Endometrial microvascular endothelial cells (primary cell): ENCODE data around the gene LYPLAL1. TPM values are rescaled to one million over a fixed set of nuclear protein-coding genes. Genes with fewer than 3 reads are reported as not detected.
"Not testable (repeated sequence)": the region's sequence is repeated elsewhere in the genome, so short reads cannot be mapped to it uniquely, and the experiment has no call there.

Experiments
- in situ Hi-C: cut with HindIII; loops from 2 replicates; pipeline ENCODE4 v1.10.0; 2017; ENCODE audit warnings: low sequenced_read_pairs, low pct_unique_long_range_greater_than_20kb; ENCODE audit errors: inconsistent ontology term
- total RNA-seq: library from RNA; depleted of rRNA; stranded (reverse); fragments of >200 nt; gene quantifications from one replicate; pipeline ENCODE4 v1.2.3, GENCODE V29; 2015; ENCODE audit errors: inconsistent ontology term

Gene LYPLAL1
- total RNA-seq, 1 donor from 2014 or later, result 19.9 TPM

DNA sequence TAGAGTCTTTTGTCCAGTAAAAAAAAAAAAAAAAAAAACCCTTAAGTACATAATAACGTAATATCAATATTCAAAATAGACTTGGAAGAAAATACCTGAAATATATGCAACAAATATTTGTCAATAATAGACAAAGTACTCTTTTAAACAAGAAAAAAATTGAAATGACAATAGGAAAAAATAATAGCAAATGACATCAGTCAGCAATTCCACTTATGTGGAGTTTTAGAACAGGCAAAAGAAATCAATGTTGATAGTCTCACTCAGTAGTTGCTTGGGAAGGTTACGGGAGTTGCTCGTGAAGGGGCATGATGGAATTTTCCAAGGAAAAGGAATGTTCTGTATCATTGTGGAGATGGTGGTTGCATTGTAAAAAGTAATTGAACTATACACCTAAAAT is 16.9 kb downstream of the LYPLAL1 start:
- in situ Hi-C loops, result no loop called here

DNA sequence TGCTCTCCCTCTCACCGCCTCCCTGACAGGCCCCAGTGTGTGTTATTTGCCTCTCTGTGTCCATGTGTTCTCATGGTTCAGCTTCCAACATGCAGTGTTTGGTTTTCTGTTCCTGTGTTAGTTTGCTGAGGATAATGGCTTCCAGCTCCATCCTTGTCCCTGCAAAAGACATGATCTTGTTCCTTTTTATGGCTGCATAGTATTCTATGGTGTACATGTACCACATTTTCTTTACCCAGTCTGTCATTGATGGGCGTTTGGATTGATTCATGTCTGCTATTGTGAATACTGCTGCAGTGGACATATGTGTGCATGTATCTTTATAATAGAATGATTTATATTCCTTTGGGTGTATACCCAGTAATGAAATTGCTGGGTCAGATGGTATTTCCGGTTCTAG is 22.2 kb downstream of the LYPLAL1 start:
- in situ Hi-C loops, result not testable (repeated sequence)

DNA sequence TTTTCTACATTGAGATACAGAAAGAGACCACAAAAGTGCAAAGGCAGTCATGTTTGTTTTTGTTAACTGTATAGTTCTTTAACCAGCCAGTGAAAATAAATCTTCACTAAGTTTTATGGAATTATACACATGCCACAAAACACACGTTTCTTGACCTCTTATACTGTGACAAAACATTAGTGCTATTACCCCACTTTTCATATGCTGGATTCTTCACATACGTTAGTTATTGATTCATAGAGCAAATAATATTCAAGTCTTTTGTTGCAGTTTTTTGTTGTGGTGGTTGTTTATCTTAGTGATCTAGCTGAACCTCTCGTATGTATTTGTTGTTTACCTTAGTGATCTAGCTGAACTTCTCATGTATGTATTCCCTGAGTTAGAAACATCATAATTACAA is 28.0 kb downstream of the LYPLAL1 start:
- in situ Hi-C loops, result no loop called here

DNA sequence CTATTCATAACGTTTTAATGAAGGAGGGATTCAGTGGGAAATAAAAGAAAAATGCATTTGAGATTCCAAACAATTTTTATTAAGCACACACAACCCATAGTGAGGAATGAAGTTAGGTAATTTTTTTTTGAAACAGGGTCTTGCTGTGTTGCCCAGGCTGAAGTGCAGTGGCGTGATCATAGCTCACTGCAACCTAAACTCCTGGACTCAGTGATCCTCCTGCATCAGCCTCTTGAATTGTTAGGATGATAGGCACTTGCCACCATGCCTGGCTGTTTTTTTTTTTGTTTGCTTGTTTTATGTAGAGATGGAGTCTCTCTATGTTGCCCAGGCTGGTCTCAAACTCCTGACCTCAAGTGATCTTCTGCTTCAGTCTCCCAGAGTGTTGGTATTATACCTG is 28.9 kb downstream of the LYPLAL1 start:
- in situ Hi-C loops, result no loop called here

DNA sequence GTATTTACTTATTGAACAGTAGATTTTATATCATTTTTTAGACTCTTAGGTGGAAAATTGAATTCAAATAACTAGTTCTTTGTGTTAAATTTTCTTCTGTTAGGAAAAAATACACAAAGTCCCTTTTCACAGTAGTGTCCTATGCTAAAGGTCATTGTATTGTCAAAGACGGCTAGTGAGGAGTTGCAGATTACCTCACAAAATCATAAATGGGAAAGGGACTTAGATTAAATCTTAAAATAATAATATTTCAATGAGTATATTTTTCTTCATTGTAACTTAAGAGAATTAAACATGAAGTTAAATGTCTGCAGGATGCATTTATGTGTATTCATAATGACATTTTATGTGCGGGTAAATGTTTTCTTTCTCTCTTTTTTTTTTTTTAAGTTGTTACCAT is 32.7 kb downstream of the LYPLAL1 start:
- in situ Hi-C loops, result no loop called here

DNA sequence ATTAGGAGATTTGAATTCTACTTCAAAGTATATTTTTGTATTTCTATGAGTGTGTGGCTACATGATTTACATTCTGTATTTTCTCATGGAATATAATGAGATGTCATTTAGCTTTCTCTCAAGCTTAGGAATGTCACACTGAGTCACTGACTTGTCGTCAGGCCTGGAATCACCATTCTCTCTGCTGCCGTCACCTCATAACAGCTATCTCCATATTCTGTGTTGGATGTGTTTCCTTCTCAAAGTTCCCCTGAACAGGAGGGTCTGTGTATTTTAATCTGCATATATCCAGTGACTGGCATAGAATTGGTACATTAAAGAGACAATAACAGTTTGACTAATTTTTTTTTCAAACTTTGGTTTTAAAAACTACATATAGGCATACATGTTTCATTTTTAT is 35.9 kb downstream of the LYPLAL1 start:
- in situ Hi-C loops, result no loop called here

DNA sequence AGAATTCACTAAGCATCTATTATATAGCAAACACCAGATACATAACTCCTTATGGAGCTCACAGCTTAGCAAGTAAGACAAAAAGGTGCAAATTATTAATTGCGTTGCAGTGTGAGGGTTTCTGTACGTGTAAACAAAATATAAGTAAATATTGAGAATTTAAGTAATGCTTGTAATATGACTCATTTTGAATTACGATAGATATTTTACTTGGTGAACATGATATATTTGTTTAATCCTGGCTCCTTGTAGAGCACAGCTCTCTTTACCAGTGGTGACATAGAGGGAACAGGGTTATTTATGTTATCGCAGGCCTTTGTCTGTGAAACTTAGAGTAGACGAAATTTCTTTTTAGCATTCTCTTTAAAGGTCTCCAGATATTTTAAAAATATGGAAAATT is 36.4 kb downstream of the LYPLAL1 start:
- in situ Hi-C loops, result no loop called here

DNA sequence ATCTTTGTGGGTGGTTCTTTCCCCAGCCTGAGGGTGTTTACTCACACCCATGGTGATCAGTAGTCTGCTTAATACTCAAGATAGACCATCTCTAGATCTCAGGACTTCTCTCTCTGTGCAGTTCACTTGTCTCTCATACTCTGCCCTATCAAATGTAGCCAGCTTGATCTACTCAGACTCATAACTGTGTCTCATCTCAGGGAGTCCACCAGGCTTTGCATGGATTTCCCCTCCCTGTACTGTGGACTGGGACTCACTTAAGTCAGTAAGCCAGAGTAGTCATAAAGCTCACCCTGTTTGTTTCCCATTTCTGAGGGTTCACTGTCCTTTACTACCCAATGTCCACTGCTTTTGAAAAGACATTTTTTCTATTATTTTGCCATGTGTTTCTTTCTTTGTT is 41.8 kb downstream of the LYPLAL1 start:
- in situ Hi-C loops, result no loop called here

DNA sequence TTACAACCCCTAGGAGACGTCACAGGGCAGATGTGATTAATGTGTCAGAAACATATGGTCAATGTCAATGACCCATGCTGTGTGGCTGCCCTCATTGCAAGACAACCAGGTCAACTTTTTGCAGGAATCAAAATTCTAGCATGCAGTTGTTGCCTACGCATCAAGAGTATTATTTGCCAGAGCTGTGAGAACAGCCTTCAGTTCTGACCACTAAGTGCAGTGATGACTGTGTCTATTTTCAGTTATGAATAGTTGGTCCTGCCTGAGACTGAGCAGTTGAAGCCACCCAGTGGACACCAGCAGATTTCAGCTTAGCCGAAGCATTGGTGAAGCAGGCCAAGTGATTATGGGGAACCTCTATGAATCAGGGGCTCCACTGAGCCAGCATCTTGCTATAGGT is 47.3 kb downstream of the LYPLAL1 start:
- in situ Hi-C loops, result no loop called here

DNA sequence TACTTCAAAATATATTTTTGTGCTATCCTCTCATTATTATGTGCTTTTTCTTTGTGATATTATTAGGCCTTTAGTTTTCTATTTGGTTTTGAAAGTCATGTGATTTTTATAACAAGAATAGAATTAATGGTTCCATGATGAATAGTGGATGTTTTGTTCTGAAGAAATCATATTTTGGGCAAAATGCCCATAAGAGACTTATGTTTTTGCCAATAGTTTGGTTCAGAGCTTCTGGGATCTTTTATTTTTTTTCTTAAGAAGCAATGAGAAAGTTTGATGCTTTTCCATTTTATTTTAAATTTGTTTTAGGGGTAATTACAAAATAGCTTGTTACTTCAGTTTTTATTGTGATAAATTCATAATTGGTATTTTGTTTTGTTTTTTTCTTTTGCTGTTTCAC is 49.8 kb downstream of the LYPLAL1 start:
- in situ Hi-C loops, result no loop called here

DNA sequence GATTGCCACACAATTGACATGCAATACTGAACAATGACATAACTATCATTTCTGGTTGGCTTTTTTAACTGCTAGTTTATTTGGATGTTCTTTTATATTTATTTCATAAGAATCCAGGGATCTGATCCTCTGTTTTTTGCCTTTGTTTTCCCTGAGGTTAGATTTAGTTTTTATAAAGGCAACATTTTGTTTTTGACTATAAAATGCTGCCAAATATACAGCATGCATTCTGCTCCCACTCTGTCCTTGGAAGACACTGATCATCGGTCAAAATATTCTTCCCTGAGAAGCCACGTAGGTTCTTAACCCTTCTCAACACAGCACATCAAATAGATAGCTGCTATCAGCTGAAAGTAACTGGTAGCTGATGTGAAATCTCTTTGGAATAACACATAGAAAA is 52.5 kb downstream of the LYPLAL1 start:
- in situ Hi-C loops, result no loop called here

DNA sequence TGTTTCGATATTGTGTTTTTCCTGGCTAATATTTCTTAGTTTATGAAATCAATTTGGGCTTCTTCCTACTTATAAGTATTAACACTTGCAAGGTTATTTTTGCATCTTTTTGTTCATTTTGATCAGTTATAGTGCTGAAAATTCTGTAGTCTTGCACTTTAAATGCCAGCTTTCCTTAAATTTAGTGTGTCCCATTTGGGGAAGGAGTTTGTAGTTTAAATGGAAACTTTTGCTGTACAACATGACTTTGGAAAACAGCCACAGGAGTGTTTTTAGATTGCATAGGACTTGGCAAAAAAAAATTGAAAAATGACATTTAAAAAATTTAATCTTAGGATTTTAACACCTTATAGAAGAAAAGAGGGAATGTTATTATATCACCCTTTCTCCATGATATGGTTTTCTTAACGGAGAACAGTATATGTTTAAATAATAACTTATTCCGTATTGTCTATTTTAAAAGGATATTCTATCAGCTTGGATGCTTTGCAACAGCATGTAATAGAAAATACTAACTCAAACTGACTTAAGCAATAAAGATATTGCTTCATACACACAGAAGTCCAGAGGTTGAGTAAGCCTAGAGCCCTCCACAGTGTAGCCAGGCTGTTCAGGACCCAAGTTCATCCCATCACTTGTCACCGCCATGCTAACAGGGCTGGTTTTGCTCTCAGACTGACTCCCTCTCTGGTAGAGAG is 53.8 kb downstream of the LYPLAL1 start:
- in situ Hi-C loops, result no loop called here

DNA sequence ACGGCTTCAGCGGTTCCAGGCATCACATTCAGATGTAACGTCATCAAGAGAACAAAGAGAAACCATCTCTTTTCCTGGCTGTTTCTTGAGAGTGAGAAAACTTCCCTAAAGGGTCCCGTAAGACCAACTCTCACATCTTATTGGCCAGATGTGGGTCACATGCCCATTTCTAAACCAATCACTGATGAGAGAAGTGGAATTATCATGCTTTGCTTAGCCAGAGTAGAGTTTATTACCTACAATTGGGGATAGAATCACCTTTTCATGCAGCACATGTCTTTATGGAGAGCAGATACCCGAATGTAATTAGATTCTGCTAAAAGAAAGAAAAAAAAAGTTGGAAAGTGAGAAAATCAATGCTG is 54.4 kb downstream of the LYPLAL1 start:
- in situ Hi-C loops, result no loop called here

DNA sequence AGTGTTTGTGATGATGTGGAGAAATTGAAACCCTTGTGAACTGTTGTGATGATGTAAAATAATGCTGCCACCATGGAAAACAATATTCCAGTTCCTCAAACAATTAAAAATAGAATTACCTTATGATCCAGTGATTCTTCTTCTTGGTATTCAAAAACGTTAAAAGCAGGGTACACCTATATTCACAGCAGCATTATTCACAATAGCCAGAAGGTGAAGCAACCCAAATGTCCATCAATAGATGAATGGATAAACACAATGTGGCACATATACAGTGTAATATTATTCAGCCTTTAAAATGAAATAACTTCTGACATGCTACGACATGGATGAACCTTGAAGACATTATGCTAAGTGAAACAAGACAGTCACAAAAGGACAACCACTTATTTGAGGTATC is 59.2 kb downstream of the LYPLAL1 start:
- in situ Hi-C loops, result no loop called here

DNA sequence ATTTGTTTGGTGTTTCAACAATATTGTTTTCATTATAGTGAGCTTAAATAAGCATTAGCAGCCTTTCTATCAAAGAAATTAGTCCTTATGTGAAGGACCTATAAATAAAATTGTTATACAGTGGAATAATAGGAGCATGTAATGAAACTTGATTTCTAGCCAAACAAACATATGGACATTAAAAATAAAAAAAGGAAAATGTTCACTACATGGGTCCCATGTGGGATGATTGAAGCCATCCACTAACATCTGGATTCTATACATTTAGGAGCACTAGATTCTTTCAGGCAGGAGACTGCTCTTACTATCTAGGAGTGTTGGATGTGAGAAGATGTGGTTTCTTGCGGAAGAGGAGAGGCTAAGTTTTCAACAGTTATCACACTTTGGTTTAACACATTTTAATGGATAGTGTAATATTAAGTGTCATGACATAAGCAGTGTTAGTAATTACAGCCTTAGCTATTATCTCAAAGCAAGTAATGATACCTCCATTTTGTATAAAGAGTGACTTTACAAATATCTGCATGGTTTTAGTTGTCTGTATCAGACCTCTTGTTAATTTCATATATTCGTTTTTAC is 62.3 kb downstream of the LYPLAL1 start:
- in situ Hi-C loops, result no loop called here

DNA sequence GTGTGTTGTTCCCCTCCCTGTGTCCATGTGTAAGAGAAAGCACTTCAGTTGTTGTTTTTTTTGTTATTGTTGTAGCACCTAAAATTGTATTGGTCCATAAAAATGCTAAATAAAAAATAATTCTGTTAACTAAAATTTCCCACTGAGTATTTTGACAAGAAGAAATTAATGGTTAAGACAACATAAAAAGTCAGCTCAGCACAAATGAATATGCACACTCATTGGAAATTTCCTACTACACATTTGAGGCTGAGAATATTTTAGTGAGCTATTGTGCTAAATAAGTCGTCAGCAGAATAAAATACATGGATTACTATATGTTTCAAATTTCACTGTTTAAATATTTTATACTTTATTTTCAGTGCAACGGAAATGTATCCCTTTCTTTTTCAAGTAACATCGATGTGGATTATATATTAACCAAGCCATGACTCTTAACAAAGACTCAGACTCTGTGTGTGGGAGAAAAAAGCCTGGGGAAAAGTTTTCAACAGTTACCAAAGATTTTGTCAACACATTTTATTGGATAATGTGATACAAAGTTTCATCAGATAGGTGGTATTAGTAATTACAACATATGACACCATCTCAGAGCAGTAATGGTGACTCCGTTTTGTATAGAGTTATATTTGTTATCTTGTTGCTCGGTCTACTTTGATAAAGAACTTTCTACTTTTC is 63.4 kb downstream of the LYPLAL1 start:
- in situ Hi-C loops, result no loop called here

DNA sequence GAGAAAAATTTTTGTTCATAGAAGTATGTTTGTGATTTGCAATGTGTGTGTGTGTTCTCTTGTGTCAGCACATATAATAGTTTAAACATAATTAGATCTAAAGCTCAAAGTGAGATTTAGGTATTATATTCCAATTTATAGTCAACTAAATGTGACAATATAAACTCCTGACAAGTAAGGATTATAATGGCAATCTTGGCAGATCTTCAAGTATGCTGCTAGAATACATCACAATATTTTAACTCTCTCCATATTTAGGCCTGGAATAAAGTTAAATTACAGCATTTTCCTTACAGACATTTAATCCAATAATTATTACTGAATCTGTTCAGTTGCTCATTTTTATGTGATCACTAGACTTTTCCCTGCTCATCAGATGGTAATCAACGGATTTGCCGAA is 65.8 kb downstream of the LYPLAL1 start:
- in situ Hi-C loops, result no loop called here

DNA sequence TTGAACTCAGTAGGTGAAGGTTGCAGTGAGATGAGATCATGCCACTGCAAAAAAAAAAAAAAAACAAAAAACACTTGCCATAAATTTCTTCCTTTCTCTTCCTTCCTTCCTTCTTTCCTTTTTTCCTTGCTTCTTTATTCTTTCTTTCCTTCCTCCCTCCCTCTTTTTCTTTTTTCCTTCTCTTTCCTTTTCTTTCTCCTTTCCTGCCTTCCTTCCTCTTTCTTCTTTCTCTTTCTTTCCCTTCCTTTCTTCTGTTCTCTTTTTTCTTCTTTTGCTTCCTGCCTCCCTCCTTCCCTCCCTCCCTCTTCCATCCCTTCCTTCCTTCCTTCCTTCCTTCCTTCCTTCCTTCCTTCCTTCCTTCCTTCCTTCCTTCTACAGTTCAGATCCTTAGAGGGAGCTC is 71.2 kb downstream of the LYPLAL1 start:
- in situ Hi-C loops, result no loop called here

DNA sequence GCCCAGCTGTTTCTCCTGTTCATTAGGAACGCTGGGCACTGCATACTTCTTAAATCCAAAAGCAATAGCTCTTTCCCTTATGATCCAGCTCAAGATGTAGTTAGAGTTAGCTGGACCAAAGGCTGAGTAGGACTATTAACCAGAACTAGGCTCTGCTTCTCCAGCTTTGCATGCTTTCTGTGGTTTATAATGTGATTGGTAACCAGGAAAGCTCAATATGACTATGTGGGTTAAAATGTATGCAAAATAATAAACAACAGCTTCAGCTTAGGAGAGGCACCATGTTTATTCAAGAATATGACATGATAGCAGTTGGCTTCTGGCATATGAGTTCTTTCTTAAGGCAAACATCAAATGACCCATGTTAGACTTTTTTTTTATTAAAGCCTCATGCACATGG is 73.8 kb downstream of the LYPLAL1 start:
- in situ Hi-C loops, result no loop called here

DNA sequence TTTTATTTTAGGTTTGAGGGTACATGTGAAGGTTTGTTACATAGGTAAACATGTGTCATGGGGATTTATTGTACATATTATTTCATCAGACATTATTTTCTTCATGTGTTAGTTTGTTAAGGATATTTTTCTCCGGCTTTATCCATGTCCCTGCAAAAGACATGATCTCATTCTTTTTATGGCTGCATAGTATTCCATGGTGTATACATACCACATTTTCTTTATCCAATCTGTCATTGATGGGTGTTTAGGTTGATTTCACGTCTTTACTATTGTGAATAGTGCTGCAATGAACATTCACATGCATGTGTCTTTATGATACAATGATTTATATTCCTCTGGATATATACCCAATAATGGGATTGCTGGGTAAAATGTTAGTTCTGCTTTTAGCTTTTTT is 76.8 kb downstream of the LYPLAL1 start:
- in situ Hi-C loops, result not testable (repeated sequence)

DNA sequence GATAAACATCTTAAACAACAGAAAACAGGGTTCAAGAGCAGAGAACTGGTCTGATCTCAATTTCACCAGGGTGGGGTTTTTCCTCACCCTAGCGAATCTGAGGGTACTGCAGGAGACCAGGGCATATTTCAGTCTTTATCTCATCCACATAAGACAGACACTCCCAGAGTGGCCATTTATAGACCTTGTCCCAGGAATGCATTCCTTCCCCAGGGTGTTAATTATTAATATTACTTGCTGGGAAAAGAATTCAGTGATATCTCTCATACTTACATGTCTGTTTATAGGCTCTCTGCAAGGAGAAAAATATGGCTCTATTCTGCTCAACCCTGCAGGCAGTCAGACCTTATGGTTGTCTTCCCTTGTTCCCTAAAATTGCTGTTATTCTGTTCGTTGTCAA is 84.1 kb downstream of the LYPLAL1 start:
- in situ Hi-C loops, result no loop called here
